ENCODE data around the gene AMZ2. TPM values are rescaled to one million over a fixed set of nuclear protein-coding genes. Genes with fewer than 3 reads are reported as not detected.
"Not testable (repeated sequence)": the region's sequence is repeated elsewhere in the genome, so short reads cannot be mapped to it uniquely, and the experiment has no call there.

The AMZ2 gene
- total and polyA plus RNA-seq, 2 donors from 2014 or later, result 48.6 to 90.9 TPM

DNA sequence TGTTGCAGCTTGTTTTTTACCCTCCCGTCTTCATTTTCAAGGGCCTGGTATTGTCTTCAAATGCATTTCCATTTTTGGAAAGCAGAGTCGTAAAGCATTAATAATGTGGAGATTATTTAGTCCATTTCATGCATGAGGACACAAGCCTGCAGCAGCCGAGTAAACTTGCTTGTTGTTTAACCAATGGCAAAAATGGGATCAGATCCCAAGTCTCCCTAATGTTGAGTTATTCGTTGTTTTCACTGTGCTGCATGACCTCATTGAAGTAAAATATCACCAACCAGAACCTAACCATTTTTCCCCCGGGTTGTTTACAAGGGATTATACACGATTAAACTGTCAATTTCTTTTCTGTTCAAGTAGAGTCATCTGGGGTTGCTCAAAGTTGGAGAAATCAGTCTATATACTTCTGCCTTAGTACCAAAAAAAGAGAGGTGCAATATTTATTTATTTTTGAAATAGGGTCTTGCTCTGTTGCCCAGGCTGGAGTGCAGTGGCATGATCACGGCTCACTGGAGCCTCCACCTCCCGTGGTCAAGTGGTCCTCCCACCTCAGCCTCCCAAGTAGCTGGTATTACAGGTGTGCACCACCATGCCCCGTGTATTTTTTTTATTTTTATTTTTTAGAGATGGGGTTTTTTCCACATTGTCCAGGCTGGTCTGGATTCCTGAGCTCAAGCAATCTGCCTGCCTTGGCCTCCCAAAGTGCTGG lies 12.4 kb downstream of the AMZ2 start:
- intact Hi-C loops (cut with DNase I), result loop anchor here (10.0 kb wide), 1 partner anchor 175 kb away; no protein-coding TSS in a partner anchor

DNA sequence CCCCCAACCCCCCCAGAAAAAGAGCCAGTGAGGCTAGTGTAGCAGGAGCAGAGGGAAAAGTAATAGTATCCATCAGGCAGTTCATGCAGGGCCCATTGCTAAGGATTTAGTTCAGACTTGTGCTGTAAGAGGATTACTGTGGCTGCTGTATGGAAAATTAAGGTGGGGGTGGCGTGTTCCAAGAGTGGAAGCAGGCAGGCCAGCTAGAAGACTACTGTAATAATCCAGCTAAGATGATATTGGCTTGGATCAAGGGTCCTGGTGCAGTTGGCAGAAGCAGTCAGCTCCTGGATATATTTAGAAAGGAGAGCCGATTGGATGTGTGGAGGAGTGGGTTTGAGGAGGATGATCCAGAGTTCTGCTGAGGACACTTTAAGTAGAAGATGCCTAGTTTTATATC lies 14.6 kb downstream of the AMZ2 start:
- not testable (repeated sequence) for FAIRE-seq; DNase-seq; H3K9ac ChIP-seq (ENCODE audit: low read length in 3 of 3); H3K27me3 ChIP-seq (ENCODE audit: control insufficient read depth, insufficient read depth, low read length); H3K4me1 ChIP-seq (ENCODE audit: control insufficient read depth in 2 of 3, insufficient read depth in 2 of 3, low read depth in 1 of 3, low read length in 3 of 3); H3K4me3 ChIP-seq (ENCODE audit: low read length in 3 of 3); H3K27ac ChIP-seq (ENCODE audit: low read depth in 2 of 2, low read length in 2 of 2); H3K36me3 ChIP-seq (ENCODE audit: control insufficient read depth in 2 of 3, insufficient read depth in 3 of 3, low read length in 3 of 3); H3K9me3 ChIP-seq (ENCODE audit: control insufficient read depth in 2 of 3, insufficient read depth in 1 of 3, low read length in 3 of 3)
- intact Hi-C loops (cut with DNase I), result loop anchor here (10.0 kb wide), 1 partner anchor 172 kb away; no protein-coding TSS in a partner anchor

More for the DNA sequence above, 12.4 kb downstream of the AMZ2 start:
- Histone ChIP-seq H3K9me3 (ENCODE audit: control insufficient read depth in 2 of 3, insufficient read depth in 1 of 3, low read length in 3 of 3) (no peaks in the 10 kb centered on the region), H3K9ac (ENCODE audit: low read length in 3 of 3) (no peak overlapping the region), H3K4me3 (ENCODE audit: low read length in 3 of 3) (peak overlapping the region in 1 of 3 donors; percentile 6), H3K27me3 (ENCODE audit: control insufficient read depth, insufficient read depth, low read length) (no peaks in the 10 kb centered on the region), H3K36me3 (ENCODE audit: control insufficient read depth in 2 of 3, insufficient read depth in 3 of 3, low read length in 3 of 3) (peaks cover 0 to 2% (median 0%) of the 10 kb centered on the region in 3 donors), H3K27ac (ENCODE audit: low read depth in 2 of 2, low read length in 2 of 2) (peak overlapping the region in 1 of 2 donors; percentile 54), H3K4me1 (ENCODE audit: control insufficient read depth in 2 of 3, insufficient read depth in 2 of 3, low read depth in 1 of 3, low read length in 3 of 3) (peaks cover 0 to 3% (median 0%) of the 10 kb centered on the region in 3 donors)
- DNase-seq (peak in 2 of 5 donors; percentile 50 to 65), FAIRE-seq (no peak)
- TF ChIP-seq, protein P1, sequence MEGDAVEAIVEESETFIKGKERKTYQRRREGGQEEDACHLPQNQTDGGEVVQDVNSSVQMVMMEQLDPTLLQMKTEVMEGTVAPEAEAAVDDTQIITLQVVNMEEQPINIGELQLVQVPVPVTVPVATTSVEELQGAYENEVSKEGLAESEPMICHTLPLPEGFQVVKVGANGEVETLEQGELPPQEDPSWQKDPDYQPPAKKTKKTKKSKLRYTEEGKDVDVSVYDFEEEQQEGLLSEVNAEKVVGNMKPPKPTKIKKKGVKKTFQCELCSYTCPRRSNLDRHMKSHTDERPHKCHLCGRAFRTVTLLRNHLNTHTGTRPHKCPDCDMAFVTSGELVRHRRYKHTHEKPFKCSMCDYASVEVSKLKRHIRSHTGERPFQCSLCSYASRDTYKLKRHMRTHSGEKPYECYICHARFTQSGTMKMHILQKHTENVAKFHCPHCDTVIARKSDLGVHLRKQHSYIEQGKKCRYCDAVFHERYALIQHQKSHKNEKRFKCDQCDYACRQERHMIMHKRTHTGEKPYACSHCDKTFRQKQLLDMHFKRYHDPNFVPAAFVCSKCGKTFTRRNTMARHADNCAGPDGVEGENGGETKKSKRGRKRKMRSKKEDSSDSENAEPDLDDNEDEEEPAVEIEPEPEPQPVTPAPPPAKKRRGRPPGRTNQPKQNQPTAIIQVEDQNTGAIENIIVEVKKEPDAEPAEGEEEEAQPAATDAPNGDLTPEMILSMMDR (IDR thresholded peaks at IDR 0.05; ENCODE audit: borderline replicate concordance, extremely low read depth, insufficient read depth), result no peak

DNA sequence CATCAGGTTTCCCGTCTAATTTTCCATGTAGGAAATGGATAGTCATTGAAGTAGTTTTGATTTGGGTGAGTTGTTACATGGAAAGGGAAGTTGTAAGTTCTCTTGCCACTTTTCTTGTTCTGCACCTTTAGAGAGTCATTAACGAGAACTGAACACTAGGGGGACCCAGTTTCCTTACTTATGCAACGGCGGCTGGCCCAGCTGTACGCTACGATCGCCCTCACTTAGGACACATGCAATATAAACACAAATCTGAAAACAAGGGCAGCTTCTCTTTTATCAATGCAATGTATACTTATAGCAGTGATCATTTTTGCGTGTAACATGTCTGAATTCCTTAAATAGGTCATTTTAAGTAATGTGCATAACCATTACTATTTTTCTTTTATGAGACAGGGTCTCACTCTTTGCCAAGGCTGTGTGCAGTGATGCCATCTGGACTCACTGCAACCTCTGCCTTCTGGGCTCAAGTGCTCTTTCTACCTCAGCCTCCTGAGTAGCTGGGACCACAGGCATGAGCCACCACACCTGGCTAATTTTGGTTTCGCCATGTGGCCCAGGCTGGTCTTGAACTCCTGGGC lies 15.3 kb downstream of the AMZ2 start:
- not testable (repeated sequence) for H3K27ac ChIP-seq (ENCODE audit: low read depth in 2 of 2, low read length in 2 of 2)
- TF ChIP-seq, protein P1 (IDR thresholded peaks at IDR 0.05; ENCODE audit: borderline replicate concordance, extremely low read depth, insufficient read depth), result peak; percentile 58
- peak; percentile 96 for FAIRE-seq

DNA sequence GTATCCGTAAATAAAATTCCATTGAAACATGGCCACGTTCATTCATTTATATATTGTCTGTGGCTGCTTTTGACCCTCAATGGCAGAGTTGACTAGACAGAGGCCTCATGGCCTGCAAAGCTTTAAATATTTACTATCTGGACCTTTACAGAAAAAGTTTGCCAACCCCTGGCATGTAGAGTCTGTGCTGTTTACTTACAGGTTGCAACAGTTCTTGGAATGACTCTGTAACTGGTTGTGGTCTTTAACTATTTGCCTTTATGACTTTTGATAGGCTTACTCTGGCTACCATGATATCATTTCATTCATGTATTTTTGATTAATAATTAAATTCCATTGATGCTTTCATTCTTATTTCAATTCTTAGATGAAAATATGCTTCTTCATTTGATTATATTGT lies 18.0 kb downstream of the AMZ2 start:
- H3K27ac ChIP-seq (ENCODE audit: low read depth in 2 of 2, low read length in 2 of 2); FAIRE-seq: not testable (repeated sequence)
- intact Hi-C loops (cut with DNase I), result loop anchor here (10.0 kb wide), 1 partner anchor 169 kb away; no protein-coding TSS in a partner anchor

More for the DNA sequence above, 15.3 kb downstream of the AMZ2 start:
- not testable (repeated sequence) for H3K4me3 ChIP-seq (ENCODE audit: low read length in 3 of 3); H3K9me3 ChIP-seq (ENCODE audit: control insufficient read depth in 2 of 3, insufficient read depth in 1 of 3, low read length in 3 of 3); H3K9ac ChIP-seq (ENCODE audit: low read length in 3 of 3); H3K4me1 ChIP-seq (ENCODE audit: control insufficient read depth in 2 of 3, insufficient read depth in 2 of 3, low read depth in 1 of 3, low read length in 3 of 3); H3K27me3 ChIP-seq (ENCODE audit: control insufficient read depth, insufficient read depth, low read length); H3K36me3 ChIP-seq (ENCODE audit: control insufficient read depth in 2 of 3, insufficient read depth in 3 of 3, low read length in 3 of 3)
- intact Hi-C loops (cut with DNase I), result loop anchor here (10.0 kb wide), 1 partner anchor 172 kb away; no protein-coding TSS in a partner anchor
- DNase-seq, result peak in 2 of 5 donors; percentile 39 to 47

More for the DNA sequence above, 18.0 kb downstream of the AMZ2 start:
- not testable (repeated sequence) for H3K4me1 ChIP-seq (ENCODE audit: control insufficient read depth in 2 of 3, insufficient read depth in 2 of 3, low read depth in 1 of 3, low read length in 3 of 3); DNase-seq; H3K36me3 ChIP-seq (ENCODE audit: control insufficient read depth in 2 of 3, insufficient read depth in 3 of 3, low read length in 3 of 3); H3K9ac ChIP-seq (ENCODE audit: low read length in 3 of 3); H3K9me3 ChIP-seq (ENCODE audit: control insufficient read depth in 2 of 3, insufficient read depth in 1 of 3, low read length in 3 of 3); H3K4me3 ChIP-seq (ENCODE audit: low read length in 3 of 3); H3K27me3 ChIP-seq (ENCODE audit: control insufficient read depth, insufficient read depth, low read length)
